ENCODE data around the gene CREBRF. TPM values are rescaled to one million over a fixed set of nuclear protein-coding genes. Genes with fewer than 3 reads are reported as not detected.

The CREBRF gene
- total and polyA plus RNA-seq, 2 of the 4 experiments (the other 2 are of a cell fraction): 3.2 to 16.1 TPM

DNA sequence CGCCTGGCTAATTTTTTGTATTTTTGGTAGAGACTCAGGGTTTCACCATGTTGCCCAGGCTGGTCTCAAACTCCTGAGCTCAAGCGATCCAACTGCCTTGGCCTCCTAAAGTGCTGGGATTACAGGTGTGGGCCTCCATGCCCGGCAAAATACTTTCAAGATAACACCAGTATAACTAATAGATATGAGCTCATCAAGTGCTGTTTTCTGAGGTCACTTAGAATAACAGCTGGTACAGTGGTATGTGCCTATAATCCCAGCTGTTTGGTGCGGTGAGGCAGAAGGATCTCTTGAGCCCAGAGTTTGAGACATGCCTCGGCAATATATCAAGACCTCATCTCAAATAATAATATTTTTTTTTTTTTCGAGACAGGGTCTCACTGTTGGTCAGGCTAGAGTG is 30.5 kb upstream of the CREBRF start:
- H3K4me1 ChIP-seq (ENCODE audit: control insufficient read depth, insufficient read depth, low read length): peaks cover 14% of the 10 kb centered on the region
- CTCF ChIA-PET: no interaction called here
- no peak overlapping the region for H3K4ac ChIP-seq (ENCODE audit: low read depth, low read length)
- dilution Hi-C loops (cut with HindIII; ENCODE audit: low sequenced_read_pairs, unreplicated experiment): no loop called here
- H3K9me1 ChIP-seq (ENCODE audit: insufficient read depth, low read length): peaks cover 11% of the 10 kb centered on the region
- peak; percentile 50 for DNase-seq
- H2BK5ac ChIP-seq (ENCODE audit: low read depth, low read length, poor library complexity, severe bottlenecking): no peak overlapping the region
- H4K20me1 ChIP-seq (ENCODE audit: insufficient read depth, low read length): peaks cover 28% of the 10 kb centered on the region
- H2AK5ac ChIP-seq (ENCODE audit: low read depth, low read length): no peak overlapping the region
- POLR2A ChIA-PET (ENCODE audit: unreplicated experiment): no interaction called here
- H3K27me3 ChIP-seq (ENCODE audit: control insufficient read depth, insufficient read depth, low read length): no peaks in the 10 kb centered on the region
- no peak overlapping the region for H3K56ac ChIP-seq (ENCODE audit: extremely low read depth, insufficient read depth, low read length)
- H3K4me2 ChIP-seq (ENCODE audit: low read depth, low read length): no peak overlapping the region
- no peak overlapping the region for H2BK120ac ChIP-seq (ENCODE audit: low read depth, low read length)
- H3K79me1 ChIP-seq (ENCODE audit: low read depth in 1 of 2, low read length in 2 of 2): peaks cover 32 to 70% of the 10 kb centered on the region in 2 experiments
- H3K9me3 ChIP-seq (ENCODE audit: control insufficient read depth, insufficient read depth, low read length): no peaks in the 10 kb centered on the region
- no TSS peak for BruUV-seq (replicated peaks)
- H2AFZ ChIP-seq (replicated peaks; ENCODE audit: low read length, poor library complexity): no peak overlapping the region
- in situ Hi-C loops (cut with MboI; ENCODE audit: low sequenced_read_pairs): no loop called here
- H3K14ac ChIP-seq (replicated peaks; ENCODE audit: low read depth, low read length): no peak overlapping the region
- no peak for ATAC-seq (ENCODE audit: low read depth)
- H4K5ac ChIP-seq (ENCODE audit: low read depth, low read length): no peak overlapping the region
- no peak overlapping the region for H2BK15ac ChIP-seq (ENCODE audit: low read depth, low read length)
- H3K36me3 ChIP-seq (ENCODE audit: control insufficient read depth, insufficient read depth, low read length): peaks cover 20% of the 10 kb centered on the region; the same call in 1 of the 2 replicates
- H2AK9ac ChIP-seq (replicated peaks; ENCODE audit: low read depth, low read length, poor library complexity): no peak overlapping the region
- H3K9ac ChIP-seq (ENCODE audit: low read depth, low read length): no peak overlapping the region
- no peak overlapping the region for H3K27ac ChIP-seq (ENCODE audit: insufficient read depth, low read length)
- no peak overlapping the region for H3K18ac ChIP-seq (ENCODE audit: low read depth, low read length)
- H2BK20ac ChIP-seq (ENCODE audit: low read depth, low read length): no peak overlapping the region
- no peak overlapping the region for H3K23ac ChIP-seq (ENCODE audit: low read depth, low read length)
- intact Hi-C loops (cut with micrococcal nuclease): no loop called here
- no peak overlapping the region for H4K8ac ChIP-seq (ENCODE audit: low read depth in 2 of 2, low read length in 2 of 2)
- TF ChIP-seq RCOR1 (IDR thresholded peaks at IDR 0.05; ENCODE audit: insufficient replicate concordance, low read length): no peak
- no peak for TF ChIP-seq NFE2L2 (IDR thresholded peaks at IDR 0.05; ENCODE audit: low read depth, low read length)
- TF ChIP-seq RFX5 (IDR thresholded peaks at IDR 0.05; ENCODE audit: low read depth, low read length): no peak
- TF ChIP-seq FOS (IDR thresholded peaks at IDR 0.05; ENCODE audit: low read depth, low read length): no peak
- TF ChIP-seq, protein P1, sequence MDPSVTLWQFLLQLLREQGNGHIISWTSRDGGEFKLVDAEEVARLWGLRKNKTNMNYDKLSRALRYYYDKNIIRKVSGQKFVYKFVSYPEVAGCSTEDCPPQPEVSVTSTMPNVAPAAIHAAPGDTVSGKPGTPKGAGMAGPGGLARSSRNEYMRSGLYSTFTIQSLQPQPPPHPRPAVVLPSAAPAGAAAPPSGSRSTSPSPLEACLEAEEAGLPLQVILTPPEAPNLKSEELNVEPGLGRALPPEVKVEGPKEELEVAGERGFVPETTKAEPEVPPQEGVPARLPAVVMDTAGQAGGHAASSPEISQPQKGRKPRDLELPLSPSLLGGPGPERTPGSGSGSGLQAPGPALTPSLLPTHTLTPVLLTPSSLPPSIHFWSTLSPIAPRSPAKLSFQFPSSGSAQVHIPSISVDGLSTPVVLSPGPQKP (IDR thresholded peaks at IDR 0.05; ENCODE audit: borderline replicate concordance, low read depth, low read length): no peak
- no peak for TF ChIP-seq MXI1 (IDR thresholded peaks at IDR 0.05; ENCODE audit: borderline replicate concordance, low read depth, low read length)
- no peak for TF ChIP-seq MAZ (IDR thresholded peaks at IDR 0.05; ENCODE audit: borderline replicate concordance, low read depth, low read length)
- no peak for TF ChIP-seq CEBPB (IDR thresholded peaks at IDR 0.05; ENCODE audit: low read depth, low read length)
- TF ChIP-seq POLR2A (IDR thresholded peaks at IDR 0.05; ENCODE audit: low read depth, low read length): no peak
- no peak for TF ChIP-seq SMC3 (IDR thresholded peaks at IDR 0.05; ENCODE audit: low read depth, low read length)
- no peak for TF ChIP-seq CHD1 (IDR thresholded peaks at IDR 0.05; ENCODE audit: low read depth, low read length)
- no peak for TF ChIP-seq BHLHE40 (IDR thresholded peaks at IDR 0.05; ENCODE audit: low read depth, low read length)
- TF ChIP-seq RAD21 (IDR thresholded peaks at IDR 0.05; ENCODE audit: low read length): no peak
- no peak for TF ChIP-seq MAFK (IDR thresholded peaks at IDR 0.05; ENCODE audit: low read depth, low read length)
- TF ChIP-seq, protein P2, sequence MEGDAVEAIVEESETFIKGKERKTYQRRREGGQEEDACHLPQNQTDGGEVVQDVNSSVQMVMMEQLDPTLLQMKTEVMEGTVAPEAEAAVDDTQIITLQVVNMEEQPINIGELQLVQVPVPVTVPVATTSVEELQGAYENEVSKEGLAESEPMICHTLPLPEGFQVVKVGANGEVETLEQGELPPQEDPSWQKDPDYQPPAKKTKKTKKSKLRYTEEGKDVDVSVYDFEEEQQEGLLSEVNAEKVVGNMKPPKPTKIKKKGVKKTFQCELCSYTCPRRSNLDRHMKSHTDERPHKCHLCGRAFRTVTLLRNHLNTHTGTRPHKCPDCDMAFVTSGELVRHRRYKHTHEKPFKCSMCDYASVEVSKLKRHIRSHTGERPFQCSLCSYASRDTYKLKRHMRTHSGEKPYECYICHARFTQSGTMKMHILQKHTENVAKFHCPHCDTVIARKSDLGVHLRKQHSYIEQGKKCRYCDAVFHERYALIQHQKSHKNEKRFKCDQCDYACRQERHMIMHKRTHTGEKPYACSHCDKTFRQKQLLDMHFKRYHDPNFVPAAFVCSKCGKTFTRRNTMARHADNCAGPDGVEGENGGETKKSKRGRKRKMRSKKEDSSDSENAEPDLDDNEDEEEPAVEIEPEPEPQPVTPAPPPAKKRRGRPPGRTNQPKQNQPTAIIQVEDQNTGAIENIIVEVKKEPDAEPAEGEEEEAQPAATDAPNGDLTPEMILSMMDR (conservative IDR thresholded peaks at IDR 0.05; ENCODE audit: low read depth, low read length): no peak
- no peak overlapping the region for H3K4me3 ChIP-seq (ENCODE audit: insufficient read depth, low read depth, low read length)
- H4K91ac ChIP-seq (ENCODE audit: insufficient read depth, low read depth, low read length): no peak overlapping the region
- whole genome bisulfite sequencing, 2 experiments (ENCODE audit: extremely low coverage in 2 of 2, insufficient read length in 1 of 2): no CpG with 5 or more reads among the region's 6 CpGs

All from IMR-90 (cell line).